ENCODE results near the gene HAT1. TPM values are rescaled to one million over a fixed set of nuclear protein-coding genes. Genes with fewer than 3 reads are reported as not detected.

HAT1 gene
- total RNA-seq, 2 donors from 2014 or later, result 58.1 to 74.6 TPM

DNA sequence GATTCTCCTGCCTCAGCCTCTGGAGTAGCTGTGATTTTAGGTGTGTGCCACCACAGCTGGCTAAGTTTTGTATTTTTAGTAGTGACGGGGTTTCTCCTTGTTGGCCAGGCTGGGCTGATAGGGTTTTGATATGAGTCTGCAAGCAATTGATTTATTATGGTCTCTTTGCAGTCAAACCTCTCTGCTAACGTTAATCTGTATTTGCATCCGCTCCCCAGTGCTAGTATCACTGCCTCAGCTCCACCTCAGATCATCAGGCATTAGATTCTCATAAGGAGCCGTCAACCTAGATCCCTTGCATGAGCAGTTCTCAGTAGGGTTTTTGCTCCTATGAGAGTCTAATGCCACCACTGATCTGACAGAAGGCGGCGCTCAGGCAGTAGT lies 19.0 kb downstream of the HAT1 start:
- Histone ChIP-seq H3K27ac (ENCODE audit: low read depth, low read length) (no peak overlapping the region), H3K9ac (ENCODE audit: extremely low read depth, low read length, poor library complexity, severe bottlenecking) (no peak overlapping the region), H3K27me3 (ENCODE audit: control insufficient read depth, insufficient read depth, low read length, poor library complexity, severe bottlenecking) (no peaks in the 10 kb centered on the region), H3K36me3 (ENCODE audit: control insufficient read depth, insufficient read depth, low read length) (peaks cover 15% of the 10 kb centered on the region), H3K4me1 (ENCODE audit: control insufficient read depth, insufficient read depth, low read length) (no peaks in the 10 kb centered on the region), H3K9me3 (ENCODE audit: control insufficient read depth, low read length) (peaks cover 18% of the 10 kb centered on the region), H3K4me3 (ENCODE audit: low read length) (no peak overlapping the region)
- DNase-seq, result no peak
- no peak for TF ChIP-seq CTCF (conservative IDR thresholded peaks at IDR 0.05)
- Mint-ChIP-seq H3K9me3 (peaks cover 17% of the 10 kb centered on the region), H3K27me3 (ENCODE audit: insufficient read depth) (no peaks in the 10 kb centered on the region), H3K4me3 (no peak overlapping the region), H3K4me1 (no peaks in the 10 kb centered on the region), H3K36me3 (ENCODE audit: low read depth) (peaks cover 28% of the 10 kb centered on the region), H3K27ac (no peak overlapping the region)
- whole genome bisulfite sequencing, 2 experiments (ENCODE audit: insufficient coverage in 1 of 2, insufficient read length in 1 of 2), result 97% methylated on average over 6 of the region's 6 CpGs

DNA sequence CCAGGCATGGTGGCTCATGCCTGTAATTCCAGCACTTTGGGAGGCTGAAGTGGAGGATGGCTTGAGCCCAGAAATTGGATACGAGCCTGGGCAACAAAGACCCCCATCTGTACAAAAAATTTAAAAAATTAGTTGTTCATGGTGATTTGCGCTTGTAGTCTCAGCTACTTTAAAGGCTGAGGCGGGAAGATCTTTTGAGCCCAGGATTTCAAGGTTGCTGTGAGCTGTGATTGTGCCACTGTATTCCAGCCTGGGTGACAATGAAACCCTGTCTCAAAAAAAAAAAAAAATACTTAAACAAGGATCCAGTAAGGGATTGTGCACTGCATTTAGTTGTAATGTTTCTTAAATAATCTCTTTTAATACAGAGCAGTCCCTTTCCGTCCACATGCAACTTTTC lies 21.6 kb downstream of the HAT1 start:
- Mint-ChIP-seq H3K27me3 (ENCODE audit: insufficient read depth) (no peaks in the 10 kb centered on the region), H3K36me3 (ENCODE audit: low read depth) (peaks cover 37% of the 10 kb centered on the region), H3K27ac (no peak overlapping the region), H3K9me3 (peaks cover 17% of the 10 kb centered on the region), H3K4me1 (no peaks in the 10 kb centered on the region), H3K4me3 (no peak overlapping the region)
- no peak for DNase-seq
- H3K4me1 ChIP-seq (ENCODE audit: control insufficient read depth, insufficient read depth, low read length), result no peaks in the 10 kb centered on the region
- peaks cover 18% of the 10 kb centered on the region for H3K9me3 ChIP-seq (ENCODE audit: control insufficient read depth, low read length)
- no peak overlapping the region for H3K27ac ChIP-seq (ENCODE audit: low read depth, low read length)
- no peak overlapping the region for H3K4me3 ChIP-seq (ENCODE audit: low read length)
- 93% methylated on average over 4 of the region's 4 CpGs; no CpG with 5 or more reads in 1 of the 2 experiments for WGBS, 2 experiments (ENCODE audit: insufficient coverage in 1 of 2, insufficient read length in 1 of 2)
- no peaks in the 10 kb centered on the region for H3K27me3 ChIP-seq (ENCODE audit: control insufficient read depth, insufficient read depth, low read length, poor library complexity, severe bottlenecking)
- H3K9ac ChIP-seq (ENCODE audit: extremely low read depth, low read length, poor library complexity, severe bottlenecking), result no peak overlapping the region
- TF ChIP-seq CTCF (conservative IDR thresholded peaks at IDR 0.05), result no peak
- H3K36me3 ChIP-seq (ENCODE audit: control insufficient read depth, insufficient read depth, low read length), result peaks cover 11% of the 10 kb centered on the region

GRCh38 chr2:171952276-171952675 lies 30.0 kb downstream of the HAT1 start:
- Mint-ChIP-seq H3K4me3 (no peak overlapping the region), H3K9me3 (no peaks in the 10 kb centered on the region), H3K36me3 (ENCODE audit: low read depth) (peaks cover 29% of the 10 kb centered on the region), H3K27ac (no peak overlapping the region), H3K27me3 (ENCODE audit: insufficient read depth) (no peaks in the 10 kb centered on the region), H3K4me1 (no peaks in the 10 kb centered on the region)
- Histone ChIP-seq H3K4me1 (ENCODE audit: control insufficient read depth, insufficient read depth, low read length) (no peaks in the 10 kb centered on the region), H3K36me3 (ENCODE audit: control insufficient read depth, insufficient read depth, low read length) (peaks cover 22% of the 10 kb centered on the region), H3K27ac (ENCODE audit: low read depth, low read length) (no peak overlapping the region), H3K9ac (ENCODE audit: extremely low read depth, low read length, poor library complexity, severe bottlenecking) (no peak overlapping the region), H3K4me3 (ENCODE audit: low read length) (no peak overlapping the region), H3K27me3 (ENCODE audit: control insufficient read depth, insufficient read depth, low read length, poor library complexity, severe bottlenecking) (no peaks in the 10 kb centered on the region), H3K9me3 (ENCODE audit: control insufficient read depth, low read length) (no peaks in the 10 kb centered on the region)
- no peak for DNase-seq
- no peak for TF ChIP-seq CTCF (conservative IDR thresholded peaks at IDR 0.05)

Data from endodermal cell (in vitro differentiated cells).